Hepatocyte (in vitro differentiated cells): ENCODE data around the gene KDM3B. TPM values are rescaled to one million over a fixed set of nuclear protein-coding genes. Genes with fewer than 3 reads are reported as not detected.

Experiments
- DNase-seq: peaks from one replicate; pipeline ENCODE4 v3.0.0-alpha.2; 2016; ENCODE audit warnings: low spot score
- H2AFZ ChIP-seq: fragments of 200-600 bp; sonication (generic); 2 replicates; pipeline ENCODE4 v1.6.0; 2016; ENCODE audit warnings: antibody characterized with exemption, mild to moderate bottlenecking
- H3K27ac ChIP-seq: fragments of 200-600 bp; sonication (generic); 2 replicates; pipeline ENCODE4 v1.5.1; 2016; ENCODE audit warnings: mild to moderate bottlenecking
- H3K27me3 ChIP-seq: fragments of 200-600 bp; sonication (generic); 2 replicates; pipeline ENCODE4 v1.6.1; 2016
- H3K36me3 ChIP-seq: fragments of 200-600 bp; sonication (generic); replicated peaks from 2 replicates; pipeline ENCODE4 v1.5.1; 2016; ENCODE audit warnings: low read depth; ENCODE audit not compliant: insufficient read depth
- H3K4me1 ChIP-seq: fragments of 200-600 bp; sonication (generic); 2 replicates; pipeline ENCODE4 v1.5.1; 2016; ENCODE audit warnings: mild to moderate bottlenecking, moderate library complexity; ENCODE audit not compliant: insufficient read depth
- H3K4me2 ChIP-seq: fragments of 200-600 bp; sonication (generic); 2 replicates; pipeline ENCODE4 v1.6.0; 2016
- H3K4me3 ChIP-seq: fragments of 200-600 bp; sonication (generic); 2 replicates; pipeline ENCODE4 v1.5.1; 2016; ENCODE audit warnings: mild to moderate bottlenecking
- H3K79me2 ChIP-seq: fragments of 200-600 bp; sonication (generic); 2 replicates; pipeline ENCODE4 v1.6.0; 2017; ENCODE audit warnings: mild to moderate bottlenecking
- H3K9me2 ChIP-seq: fragments of 200-600 bp; sonication (generic); replicated peaks from 2 replicates; pipeline ENCODE4 v1.6.0; 2017; ENCODE audit warnings: mild to moderate bottlenecking; ENCODE audit not compliant: insufficient read depth
- H3K9me3 ChIP-seq: fragments of 200-600 bp; sonication (generic); 2 replicates; pipeline ENCODE4 v1.5.1; 2016; ENCODE audit warnings: low read depth, mild to moderate bottlenecking
- H4K20me1 ChIP-seq: fragments of 200-600 bp; sonication (generic); 2 replicates; pipeline ENCODE4 v1.6.0; 2016; ENCODE audit warnings: mild to moderate bottlenecking; ENCODE audit not compliant: insufficient read depth, poor library complexity, severe bottlenecking
- CTCF ChIP-seq: fragments of 200-600 bp; sonication (generic); IDR thresholded peaks from 2 replicates; pipeline ENCODE4 v1.5.1; 2016; ENCODE audit warnings: antibody characterized with exemption, mild to moderate bottlenecking; ENCODE audit not compliant: poor library complexity
- EZH2 ChIP-seq: fragments of 200-600 bp; sonication (generic); IDR thresholded peaks from 2 replicates; pipeline ENCODE4 v1.6.1; 2016; ENCODE audit warnings: antibody characterized with exemption, mild to moderate bottlenecking, borderline replicate concordance
- EZH2phosphoT487 ChIP-seq: fragments of 200-600 bp; sonication (generic); IDR thresholded peaks from one replicate; pipeline ENCODE4 v1.6.1; 2018; ENCODE audit warnings: antibody characterized with exemption, mild to moderate bottlenecking, low read depth, moderate library complexity; ENCODE audit not compliant: unreplicated experiment, severe bottlenecking
- WGBS: methylation state at CpG from one replicate; pipeline ENCODE4 v1.1.6; 2016; ENCODE audit warnings: low lambda C conversion rate; ENCODE audit errors: missing lambda C conversion rate; 5-methylcytosine and 5-hydroxymethylcytosine counted together
- polyA plus RNA-seq: library from polyadenylated mRNA; unstranded; fragments of >200 nt; fragmentation: Nextera tagmentation; extraction: Ambion mirVana; gene quantifications from 2 replicates; pipeline ENCODE4 v1.2.1, GENCODE V29; 2016
- total RNA-seq: library from RNA; depleted of rRNA; stranded (reverse); fragments of >200 nt; gene quantifications from 2 replicates; pipeline ENCODE4 v1.2.3, GENCODE V29; 2014

The KDM3B gene
- total and polyA plus RNA-seq, 2 experiments from 2014 or later: 22.1 to 67.8 TPM

- Histone ChIP-seq H3K9me2 (no peaks in the 10 kb centered on the region), H3K27me3 (no peaks in the 10 kb centered on the region), H3K36me3 (no peaks in the 10 kb centered on the region), H3K79me2 (no peaks in the 10 kb centered on the region), H3K9me3 (no peaks in the 10 kb centered on the region), H4K20me1 (no peaks in the 10 kb centered on the region), H3K4me2 (no peak overlapping the region), H3K27ac (no peak overlapping the region), H3K4me3 (no peak overlapping the region), H3K4me1 (no peaks in the 10 kb centered on the region), H2AFZ (no peak overlapping the region)
- TF ChIP-seq EZH2 (no peak), CTCF (no peak), EZH2phosphoT487 (no peak)
- DNase-seq: no peak
- WGBS: 99% methylated on average over 6 of the region's 6 CpGs
Observed at GRCh38 chr5:138448070-138448469, 95.6 kb downstream of the KDM3B start.

GRCh38 chr5:138448481-138449398 lies 96.3 kb downstream of the KDM3B start:
- no peaks in the 10 kb centered on the region for H3K36me3 ChIP-seq
- no peaks in the 10 kb centered on the region for H3K9me3 ChIP-seq
- H2AFZ ChIP-seq: no peak overlapping the region
- H4K20me1 ChIP-seq: no peaks in the 10 kb centered on the region
- DNase-seq: no peak
- TF ChIP-seq EZH2phosphoT487 (no peak), EZH2 (no peak), CTCF (no peak)
- 72% methylated on average over 9 of the region's 9 CpGs for WGBS
- no peaks in the 10 kb centered on the region for H3K9me2 ChIP-seq
- H3K79me2 ChIP-seq: no peaks in the 10 kb centered on the region
- H3K4me2 ChIP-seq: no peak overlapping the region
- H3K4me3 ChIP-seq: no peak overlapping the region
- H3K27me3 ChIP-seq: no peaks in the 10 kb centered on the region
- no peaks in the 10 kb centered on the region for H3K4me1 ChIP-seq
- no peak overlapping the region for H3K27ac ChIP-seq

- Histone ChIP-seq H4K20me1 (no peaks in the 10 kb centered on the region), H3K79me2 (no peaks in the 10 kb centered on the region), H3K27ac (no peak overlapping the region), H3K9me2 (no peaks in the 10 kb centered on the region), H3K4me3 (no peak overlapping the region), H3K4me1 (no peaks in the 10 kb centered on the region), H3K36me3 (no peaks in the 10 kb centered on the region), H2AFZ (no peak overlapping the region), H3K4me2 (peak overlapping the region; percentile 66), H3K27me3 (no peaks in the 10 kb centered on the region), H3K9me3 (no peaks in the 10 kb centered on the region)
- 18% methylated on average over 22 of the region's 22 CpGs for WGBS
- peak; percentile 94 for DNase-seq
- no peak for TF ChIP-seq EZH2
- TF ChIP-seq CTCF: peak; percentile 91
Observed at GRCh38 chr5:138449501-138450239, 97.2 kb downstream of the KDM3B start.
